ENCODE data around the gene CFAP410. TPM values are rescaled to one million over a fixed set of nuclear protein-coding genes. Genes with fewer than 3 reads are reported as not detected.

CFAP410 gene
- total and polyA plus RNA-seq, 11 donors: 10.4 to 31.6 (median 16.4) TPM

DNA sequence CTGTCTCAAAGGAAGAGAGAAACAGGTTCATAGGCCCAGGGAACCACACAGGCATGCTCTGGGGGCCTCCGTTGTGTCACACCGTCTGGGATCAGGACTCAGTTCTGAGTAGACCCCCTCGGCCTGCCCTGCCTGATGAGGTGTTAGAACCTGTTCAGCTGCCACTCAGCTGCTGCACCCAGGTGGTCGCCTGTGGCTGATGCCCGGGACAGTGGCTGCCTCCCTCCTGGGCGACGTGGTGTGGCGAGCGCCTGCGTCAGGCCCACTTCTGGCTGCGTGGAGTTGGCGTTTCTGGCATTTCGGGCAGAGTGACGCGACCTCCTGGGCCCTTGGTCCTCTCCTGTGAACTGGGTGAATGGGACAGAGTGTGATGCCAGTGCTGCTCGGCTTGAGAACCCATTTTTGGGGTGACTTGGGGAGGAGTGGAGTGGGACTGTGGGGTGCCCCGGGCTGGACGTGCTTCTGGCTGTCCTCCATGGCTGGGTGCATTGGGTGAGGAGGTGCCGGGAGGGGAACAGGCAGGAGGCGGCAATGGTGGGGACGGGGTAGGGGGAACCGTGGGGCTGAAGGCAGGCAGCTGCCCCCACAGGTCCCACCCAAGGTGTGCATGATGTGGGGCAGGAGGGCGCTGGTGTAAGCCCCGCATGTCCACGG, 10.8 kb downstream of the CFAP410 start:
- peaks cover 0 to 62% (median 39%) of the 10 kb centered on the region in 9 donors for H3K36me3 ChIP-seq
- TF ChIP-seq, protein P1, sequence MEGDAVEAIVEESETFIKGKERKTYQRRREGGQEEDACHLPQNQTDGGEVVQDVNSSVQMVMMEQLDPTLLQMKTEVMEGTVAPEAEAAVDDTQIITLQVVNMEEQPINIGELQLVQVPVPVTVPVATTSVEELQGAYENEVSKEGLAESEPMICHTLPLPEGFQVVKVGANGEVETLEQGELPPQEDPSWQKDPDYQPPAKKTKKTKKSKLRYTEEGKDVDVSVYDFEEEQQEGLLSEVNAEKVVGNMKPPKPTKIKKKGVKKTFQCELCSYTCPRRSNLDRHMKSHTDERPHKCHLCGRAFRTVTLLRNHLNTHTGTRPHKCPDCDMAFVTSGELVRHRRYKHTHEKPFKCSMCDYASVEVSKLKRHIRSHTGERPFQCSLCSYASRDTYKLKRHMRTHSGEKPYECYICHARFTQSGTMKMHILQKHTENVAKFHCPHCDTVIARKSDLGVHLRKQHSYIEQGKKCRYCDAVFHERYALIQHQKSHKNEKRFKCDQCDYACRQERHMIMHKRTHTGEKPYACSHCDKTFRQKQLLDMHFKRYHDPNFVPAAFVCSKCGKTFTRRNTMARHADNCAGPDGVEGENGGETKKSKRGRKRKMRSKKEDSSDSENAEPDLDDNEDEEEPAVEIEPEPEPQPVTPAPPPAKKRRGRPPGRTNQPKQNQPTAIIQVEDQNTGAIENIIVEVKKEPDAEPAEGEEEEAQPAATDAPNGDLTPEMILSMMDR (IDR thresholded peaks at IDR 0.05): no peak
- no peak for TF ChIP-seq POLR2A (IDR thresholded peaks at IDR 0.05)
- DNase-seq (no peak), ATAC-seq (peak in 2 of 4 donors; percentile 3 to 19)
- WGBS, 4 donors: 79 to 92% (median 89%) methylated on average over 12 to 25 of the region's 25 CpGs
- no peak overlapping the region for H3K4me3 ChIP-seq
- intact Hi-C loops (cut with DNase I): loop anchor here in 1 of 10 donors (10.0 kb wide), 1 partner anchor 56 kb away; no protein-coding TSS in a partner anchor
- H3K9me3 ChIP-seq: no peaks in the 10 kb centered on the region
- no peaks in the 10 kb centered on the region for H3K27me3 ChIP-seq
- no peak overlapping the region for H3K27ac ChIP-seq
- no peaks in the 10 kb centered on the region for H3K4me1 ChIP-seq

DNA sequence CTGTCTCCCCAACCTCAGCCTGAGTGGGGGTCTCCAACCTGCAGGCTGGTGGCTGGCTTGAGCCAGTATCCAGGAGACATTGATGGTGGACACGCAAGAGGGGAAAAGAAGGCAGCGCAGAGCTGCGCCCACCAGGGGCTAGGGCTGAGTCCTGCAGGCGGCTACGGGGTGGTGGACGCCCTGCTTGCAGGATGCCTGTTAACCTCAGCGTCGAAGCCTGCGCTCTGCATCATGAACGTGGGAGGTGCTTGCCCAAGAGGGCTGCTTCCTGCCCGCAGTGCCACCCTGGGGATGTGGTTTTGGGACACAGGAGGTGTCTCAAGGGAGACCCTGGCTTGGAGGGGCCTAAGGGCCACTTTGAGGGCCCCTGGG, 11.6 kb downstream of the CFAP410 start:
- Histone ChIP-seq H3K27me3 (no peaks in the 10 kb centered on the region), H3K9me3 (no peaks in the 10 kb centered on the region), H3K27ac (no peak overlapping the region), H3K36me3 (peaks cover 0 to 66% (median 40%) of the 10 kb centered on the region in 9 donors), H3K4me1 (no peaks in the 10 kb centered on the region), H3K4me3 (no peak overlapping the region)
- no peak for TF ChIP-seq POLR2A (IDR thresholded peaks at IDR 0.05)
- TF ChIP-seq, protein P1 (IDR thresholded peaks at IDR 0.05): no peak
- DNase-seq (no peak), ATAC-seq (no peak)
- intact Hi-C loops (cut with DNase I): loop anchor here in 1 of 10 donors (2.0 to 10.0 kb wide), 2 partner anchors 21 to 57 kb away; no protein-coding TSS in a partner anchor
- WGBS, 4 donors: 89 to 96% (median 92%) methylated on average over 8 to 11 of the region's 11 CpGs

DNA sequence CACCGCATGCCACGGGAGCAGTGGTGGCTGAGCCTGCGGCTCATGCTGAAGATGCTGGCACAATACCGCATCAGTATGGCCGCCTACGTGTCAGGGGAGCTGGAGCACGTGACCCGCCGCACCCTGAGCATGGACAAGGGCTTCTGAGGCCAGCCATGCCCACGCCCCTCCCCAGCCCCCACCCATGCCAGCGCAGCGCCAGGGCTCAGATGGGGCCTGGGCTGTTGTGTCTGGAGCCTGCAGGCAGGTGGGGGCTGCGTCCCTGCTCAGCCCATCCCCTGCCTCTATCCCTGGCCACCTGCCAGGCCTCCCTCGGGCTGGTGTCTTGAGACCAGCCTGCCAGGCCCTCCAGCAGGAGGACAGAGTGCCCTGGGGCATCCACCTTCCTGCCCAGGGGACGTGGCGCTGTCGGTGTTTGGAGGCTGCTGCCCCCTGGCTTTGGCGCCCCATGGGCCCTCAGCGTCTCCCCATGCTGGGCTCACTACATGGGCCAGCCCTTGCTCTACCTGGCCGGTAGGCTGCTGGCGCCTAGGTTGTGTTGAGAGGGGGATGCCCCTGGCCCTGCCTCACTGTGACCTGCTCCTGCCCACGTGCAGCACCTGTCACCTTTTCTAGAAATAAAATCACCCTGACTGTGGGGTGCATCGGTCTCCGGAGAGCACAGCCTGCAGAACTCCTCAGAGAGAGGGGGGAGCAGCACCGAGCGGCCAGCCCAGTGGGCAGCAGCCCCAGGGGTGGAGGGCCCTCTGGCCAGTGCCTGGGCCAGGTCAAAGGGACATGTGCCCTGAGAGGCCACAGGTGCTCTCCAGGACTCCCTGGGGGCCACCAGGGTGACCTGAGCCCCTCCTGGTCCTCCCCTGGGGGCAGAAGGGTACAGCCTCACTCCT, 12.2 kb downstream of the CFAP410 start:
- no peak for DNase-seq
- H3K36me3 ChIP-seq: peaks cover 0 to 70% (median 40%) of the 10 kb centered on the region in 9 donors
- 85 to 92% (median 91%) methylated on average over 9 to 26 of the region's 26 CpGs for WGBS, 4 donors
- H3K27ac ChIP-seq: no peak overlapping the region
- intact Hi-C loops (cut with DNase I): loop anchor here in 1 of 10 donors (2.0 to 10.0 kb wide), 2 partner anchors 20 to 58 kb away; no protein-coding TSS in a partner anchor
- H3K4me1 ChIP-seq: no peaks in the 10 kb centered on the region
- H3K4me3 ChIP-seq: no peak overlapping the region
- H3K9me3 ChIP-seq: no peaks in the 10 kb centered on the region
- H3K27me3 ChIP-seq: no peaks in the 10 kb centered on the region
- no peak for ATAC-seq
- TF ChIP-seq, protein P1 (IDR thresholded peaks at IDR 0.05): no peak

DNA sequence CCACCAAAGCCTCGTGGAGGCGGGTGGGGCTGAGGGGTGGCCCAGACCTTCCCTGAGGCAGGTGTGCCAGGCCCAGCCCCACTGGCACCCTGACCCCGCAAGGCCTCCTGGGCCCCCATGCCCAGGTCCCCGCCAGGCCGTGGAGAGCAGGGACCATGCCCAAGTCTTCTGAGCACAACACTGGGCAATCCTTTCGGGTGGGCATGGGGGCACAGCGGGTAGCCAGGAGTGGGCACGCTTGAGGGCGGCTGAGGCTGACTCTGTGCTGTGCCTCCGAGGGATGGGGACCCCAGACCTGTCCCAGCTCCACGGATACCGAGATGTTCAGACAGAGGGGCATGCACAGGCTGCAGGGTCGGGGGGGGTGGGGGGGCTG, 12.9 kb downstream of the CFAP410 start:
- intact Hi-C loops (cut with DNase I): loop anchor here in 1 of 10 donors (2.0 to 10.0 kb wide), 2 partner anchors 19 to 59 kb away; no protein-coding TSS in a partner anchor
- TF ChIP-seq, protein P1 (IDR thresholded peaks at IDR 0.05): no peak
- TF ChIP-seq POLR2A (IDR thresholded peaks at IDR 0.05): no peak
- H3K4me3 ChIP-seq: no peak overlapping the region
- no peaks in the 10 kb centered on the region for H3K27me3 ChIP-seq
- no peaks in the 10 kb centered on the region for H3K4me1 ChIP-seq
- 85 to 98% (median 96%) methylated on average over 12 to 13 of the region's 13 CpGs for WGBS, 4 donors
- no peaks in the 10 kb centered on the region for H3K9me3 ChIP-seq
- no peak overlapping the region for H3K27ac ChIP-seq
- DNase-seq (no peak), ATAC-seq (no peak)
- H3K36me3 ChIP-seq: peaks cover 0 to 70% (median 43%) of the 10 kb centered on the region in 9 donors

Data from heart left ventricle (tissue), 16 donors.